H9 (cell line): ENCODE results near the gene APPL2. TPM values are rescaled to one million over a fixed set of nuclear protein-coding genes. Genes with fewer than 3 reads are reported as not detected.

Experiments
- DNase-seq: peaks from one replicate; pipeline ENCODE4 v3.0.0-alpha.2; 2017
- H2AFZ ChIP-seq: one replicate; pipeline ENCODE4 v1.6.1; 2013; ENCODE audit warnings: mild to moderate bottlenecking, low read length, control low read depth, moderate library complexity
- H2AK5ac ChIP-seq: 2 replicates; pipeline ENCODE4 v1.6.1; 2013; ENCODE audit warnings: low read length, control low read depth, mixed read lengths; ENCODE audit not compliant: insufficient read length
- H2BK120ac ChIP-seq: one replicate; pipeline ENCODE4 v1.6.1; 2013; ENCODE audit warnings: low read depth, mild to moderate bottlenecking, low read length, control low read depth, inconsistent platforms; ENCODE audit not compliant: poor library complexity, severe bottlenecking
- H2BK12ac ChIP-seq: 2 replicates; pipeline ENCODE4 v1.6.1; 2013; ENCODE audit warnings: low read length, control low read depth, mixed read lengths, low read depth; ENCODE audit not compliant: insufficient read length
- H2BK15ac ChIP-seq: 2 replicates; pipeline ENCODE4 v1.6.1; 2013; ENCODE audit warnings: low read depth, low read length, control low read depth
- H2BK20ac ChIP-seq: one replicate; pipeline ENCODE4 v1.6.1; 2013; ENCODE audit warnings: low read depth, mild to moderate bottlenecking, low read length, control low read depth, inconsistent platforms; ENCODE audit not compliant: poor library complexity, severe bottlenecking
- H2BK5ac ChIP-seq: 2 replicates; pipeline ENCODE4 v1.6.1; 2013; ENCODE audit warnings: low read length, control low read depth, mixed read lengths; ENCODE audit not compliant: insufficient read length
- H3K14ac ChIP-seq: 2 replicates; pipeline ENCODE4 v1.6.1; 2013; ENCODE audit warnings: low read length, control low read depth; ENCODE audit not compliant: insufficient read depth
- H3K18ac ChIP-seq: 2 replicates; pipeline ENCODE4 v1.6.1; 2013; ENCODE audit warnings: low read depth, mild to moderate bottlenecking, mixed read lengths, low read length, control low read depth; ENCODE audit not compliant: insufficient read length
- H3K23ac ChIP-seq: 2 replicates; pipeline ENCODE4 v1.6.1; 2013; ENCODE audit warnings: low read length, control low read depth, mixed read lengths, low read depth; ENCODE audit not compliant: insufficient read length
- H3K23me2 ChIP-seq: 2 replicates; pipeline ENCODE4 v1.6.1; 2013; ENCODE audit warnings: low read depth, mild to moderate bottlenecking, mixed read lengths, low read length, control low read depth; ENCODE audit not compliant: insufficient read length, poor library complexity, severe bottlenecking
- H3K27ac ChIP-seq: 2 replicates; pipeline ENCODE4 v1.5.1; 2013; ENCODE audit warnings: low read length, control low read depth, mixed read lengths, low read depth; ENCODE audit not compliant: insufficient read length
- H3K27me3 ChIP-seq: 2 replicates; pipeline ENCODE4 v1.6.1; 2013; ENCODE audit warnings: low read length, control low read depth, inconsistent platforms; ENCODE audit not compliant: insufficient read depth
- H3K4ac ChIP-seq: 2 replicates; pipeline ENCODE4 v1.6.1; 2013; ENCODE audit warnings: low read depth, mild to moderate bottlenecking, control low read depth, inconsistent platforms, low read length, moderate library complexity
- H3K4me1 ChIP-seq: 2 replicates; pipeline ENCODE4 v1.6.1; 2013; ENCODE audit warnings: low read length, control low read depth, inconsistent platforms; ENCODE audit not compliant: insufficient read depth
- H3K4me2 ChIP-seq: 2 replicates; pipeline ENCODE4 v1.6.1; 2013; ENCODE audit warnings: low read length, control low read depth, mixed read lengths; ENCODE audit not compliant: insufficient read length, insufficient read depth
- H3K56ac ChIP-seq: 2 replicates; pipeline ENCODE4 v1.6.1; 2013; ENCODE audit warnings: low read depth, mild to moderate bottlenecking, mixed read lengths, low read length, control low read depth; ENCODE audit not compliant: insufficient read length
- H3K79me1 ChIP-seq: 2 replicates; pipeline ENCODE4 v1.6.1; 2013; ENCODE audit warnings: low read depth, mild to moderate bottlenecking, moderate library complexity, low read length, control low read depth, inconsistent platforms; ENCODE audit not compliant: insufficient read depth, poor library complexity, severe bottlenecking
- H3K79me2 ChIP-seq: 2 replicates; pipeline ENCODE4 v1.6.1; 2013; ENCODE audit warnings: low read length, control low read depth, inconsistent platforms; ENCODE audit not compliant: insufficient read depth
- H3K9ac ChIP-seq: 2 replicates; pipeline ENCODE4 v1.6.1; 2013; ENCODE audit warnings: low read length, control low read depth, mixed read lengths; ENCODE audit not compliant: insufficient read length; ENCODE audit errors: extremely low read depth
- H3K9me3 ChIP-seq: one replicate; pipeline ENCODE4 v1.6.1; 2013; ENCODE audit warnings: low read depth, low read length, inconsistent platforms; ENCODE audit not compliant: control insufficient read depth
- H3T11ph ChIP-seq: one replicate; pipeline ENCODE4 v1.6.1; 2013; ENCODE audit warnings: mild to moderate bottlenecking, low read length, control low read depth, inconsistent platforms
- H4K20me1 ChIP-seq: one replicate; pipeline ENCODE4 v1.6.1; 2013; ENCODE audit not compliant: control insufficient read depth, insufficient read length, insufficient read depth
- H4K5ac ChIP-seq: 2 replicates; pipeline ENCODE4 v1.6.1; 2013; ENCODE audit warnings: low read depth, mild to moderate bottlenecking, mixed read lengths, low read length, control low read depth; ENCODE audit not compliant: insufficient read length
- H4K8ac ChIP-seq: replicated peaks from 2 replicates; pipeline ENCODE4 v1.6.1; 2013; ENCODE audit warnings: low read length, control low read depth, mixed read lengths, low read depth; ENCODE audit not compliant: insufficient read length
- H4K91ac ChIP-seq: 2 replicates; pipeline ENCODE4 v1.6.1; 2013; ENCODE audit warnings: low read depth, mild to moderate bottlenecking, moderate library complexity, mixed read lengths, low read length, control low read depth; ENCODE audit not compliant: insufficient read length
- H3K27ac Mint-ChIP-seq, 3 experiments: 2 replicates in 2 of 3; 3 replicates in 1 of 3; pipeline ENCODE4 v1.8.0; 2020 to 2021; ENCODE audit warnings: mixed read lengths in 3 of 3, mild to moderate bottlenecking in 1 of 3, moderate library complexity in 1 of 3
- H3K27me3 Mint-ChIP-seq: 2 replicates; pipeline ENCODE4 v1.8.0; 2021; ENCODE audit warnings: low read depth, mild to moderate bottlenecking, moderate library complexity, mixed read lengths
- H3K36me3 Mint-ChIP-seq, 3 experiments: 2 replicates in 2 of 3; 3 replicates in 1 of 3; pipeline ENCODE4 v1.8.0; 2020 to 2021; ENCODE audit warnings: low read depth in 3 of 3, mixed read lengths in 3 of 3; ENCODE audit not compliant: insufficient read depth in 1 of 3
- H3K4me1 Mint-ChIP-seq, 2 experiments: 2 replicates each; pipeline ENCODE4 v1.8.0; 2020; ENCODE audit warnings: mixed read lengths in 2 of 2
- H3K4me3 Mint-ChIP-seq, 2 experiments: 2 replicates in 1 of 2; 3 replicates in 1 of 2; pipeline ENCODE4 v1.8.0; 2020 to 2021; ENCODE audit warnings: mild to moderate bottlenecking in 2 of 2, mixed read lengths in 2 of 2, moderate library complexity in 1 of 2
- H3K9me3 Mint-ChIP-seq, 2 experiments: 2 replicates in 1 of 2; 3 replicates in 1 of 2; pipeline ENCODE4 v1.8.0; 2020; ENCODE audit warnings: mild to moderate bottlenecking in 2 of 2, mixed read lengths in 2 of 2, moderate library complexity in 1 of 2
- CTCF ChIP-seq: fragments of 200-600 bp; sonication (generic); conservative IDR thresholded peaks from 3 replicates; pipeline ENCODE4 v1.8.0; 2021; ENCODE audit warnings: antibody characterized with exemption, mild to moderate bottlenecking
- WGBS: extraction: QIAGEN DNeasy Blood & Tissue Kit; methylation state at CpG from one replicate; pipeline ENCODE4 v1.1.7; 2013; ENCODE audit warnings: missing lambda C conversion rate, low lambda C conversion rate, mixed read lengths; ENCODE audit not compliant: insufficient read length; ENCODE audit errors: extremely low coverage; 5-methylcytosine and 5-hydroxymethylcytosine counted together
- total RNA-seq: library from RNA; stranded (reverse); gene quantifications from 2 replicates; pipeline ENCODE4 v1.2.1, GENCODE V29; 2021

The APPL2 gene
- total RNA-seq, 1 experiment from 2014 or later = 18.5 TPM

GRCh38 chr12:105138248-105138647 lies 97.7 kb downstream of the APPL2 start:
- no peak overlapping the region for H3K9ac ChIP-seq
- Mint-ChIP-seq H3K36me3 (peaks cover 6 to 68% (median 56%) of the 10 kb centered on the region in 3 experiments; a peak in 6 of 7 replicates), H3K4me1 (peaks cover 3% of the 10 kb centered on the region in 2 experiments; a peak in 1 of 4 replicates), H3K27me3 (no peaks in the 10 kb centered on the region), H3K9me3 (no peaks in the 10 kb centered on the region), H3K4me3 (no peak overlapping the region), H3K27ac (no peak overlapping the region)
- no peaks in the 10 kb centered on the region for H3K79me1 ChIP-seq
- no peak overlapping the region for H3K4ac ChIP-seq
- no peak overlapping the region for H3T11ph ChIP-seq
- H2BK15ac ChIP-seq = no peak overlapping the region
- H3K9me3 ChIP-seq = no peaks in the 10 kb centered on the region
- H3K4me2 ChIP-seq = no peak overlapping the region
- no CpG with 5 or more reads among the region's 2 CpGs for WGBS
- H3K79me2 ChIP-seq = no peaks in the 10 kb centered on the region
- no peak overlapping the region for H2AK5ac ChIP-seq
- H2BK20ac ChIP-seq = no peak overlapping the region
- H4K20me1 ChIP-seq = no peaks in the 10 kb centered on the region
- no peak overlapping the region for H2BK12ac ChIP-seq
- no peak overlapping the region for H3K27ac ChIP-seq
- H3K56ac ChIP-seq = no peak overlapping the region
- no peak for DNase-seq
- H4K5ac ChIP-seq = no peak overlapping the region
- H2BK5ac ChIP-seq = no peak overlapping the region
- no peak overlapping the region for H3K18ac ChIP-seq
- H3K23ac ChIP-seq = no peak overlapping the region
- H3K23me2 ChIP-seq = no peaks in the 10 kb centered on the region
- TF ChIP-seq CTCF = no peak
- H3K27me3 ChIP-seq = no peaks in the 10 kb centered on the region
- no peak overlapping the region for H3K14ac ChIP-seq
- no peak overlapping the region for H4K91ac ChIP-seq
- H4K8ac ChIP-seq = no peak overlapping the region
- no peaks in the 10 kb centered on the region for H3K4me1 ChIP-seq
- no peak overlapping the region for H2AFZ ChIP-seq
- no peak overlapping the region for H2BK120ac ChIP-seq

Other genes with a start within 250 kb of the APPL2 start
- gene NOPCHAP1, start 249.9 kb downstream of the APPL2 start, total RNA-seq = 49.3 and 54.1 TPM in 2 replicates
- gene ALDH1L2, start 151.7 kb downstream of the APPL2 start, total RNA-seq = 1.9 and 2.2 TPM in 2 replicates
- gene WASHC4, start 128.4 kb downstream of the APPL2 start, total RNA-seq = 41.2 and 45.3 TPM in 2 replicates
- 34.9 and 37.9 TPM in 2 replicates for gene C12orf75, start 94.5 kb upstream of the APPL2 start, total RNA-seq